HG03097 (cell line): ENCODE measurements around the gene DAW1.
A peak's percentile ranks its signal among the peaks of the same experiment; 100 is the strongest.

Experiments
- ATAC-seq: cut with Tn5 transposase; IDR thresholded peaks from one replicate; pipeline ENCODE4 v1.9.1; 2021; ENCODE audit not compliant: unreplicated experiment, low FRiP score

DAW1 gene

DNA sequence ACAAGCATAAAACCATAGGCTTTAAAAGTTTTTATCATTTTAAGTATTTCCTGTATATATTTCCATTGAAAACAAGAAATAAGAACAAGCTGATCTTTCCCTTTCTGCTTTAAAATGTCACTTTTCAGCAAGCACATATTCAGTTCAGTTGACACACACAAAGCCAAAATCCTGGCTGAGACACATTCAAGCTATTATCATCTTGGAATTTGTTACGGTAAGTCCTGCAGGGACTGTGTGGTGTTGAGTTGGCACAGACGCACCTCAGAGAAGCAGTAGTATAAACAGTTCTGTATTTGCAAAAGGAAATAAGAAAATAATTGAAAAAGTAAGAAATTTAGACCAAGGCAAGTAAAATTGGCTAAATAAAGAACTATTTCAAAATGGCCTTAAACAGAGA, 10.4 kb upstream of the DAW1 start:
- ATAC-seq = no peak

DNA sequence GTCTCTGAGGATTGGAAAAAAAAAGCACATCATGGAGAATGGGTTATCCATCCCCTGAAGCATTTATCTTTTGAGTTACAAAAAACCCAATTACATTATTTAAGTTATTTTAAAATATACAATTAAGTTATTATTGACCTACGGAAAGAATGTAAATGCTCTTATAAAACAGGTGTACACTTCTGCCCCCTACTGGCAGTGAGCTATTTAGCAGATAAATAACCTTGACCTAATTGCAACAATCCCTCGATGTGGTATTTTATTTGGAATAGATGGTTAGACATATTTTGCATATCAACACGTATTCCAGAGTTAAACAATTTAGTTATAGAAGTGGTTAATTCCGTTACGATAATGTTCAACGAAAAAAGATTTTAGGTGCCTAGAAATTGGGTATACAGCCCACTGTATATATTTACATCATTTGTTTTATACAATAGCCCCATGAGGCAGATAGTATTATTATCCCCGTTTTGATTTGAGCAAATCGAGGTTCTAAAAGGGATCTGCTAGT, 9.1 kb upstream of the DAW1 start:
- ATAC-seq = no peak

DNA sequence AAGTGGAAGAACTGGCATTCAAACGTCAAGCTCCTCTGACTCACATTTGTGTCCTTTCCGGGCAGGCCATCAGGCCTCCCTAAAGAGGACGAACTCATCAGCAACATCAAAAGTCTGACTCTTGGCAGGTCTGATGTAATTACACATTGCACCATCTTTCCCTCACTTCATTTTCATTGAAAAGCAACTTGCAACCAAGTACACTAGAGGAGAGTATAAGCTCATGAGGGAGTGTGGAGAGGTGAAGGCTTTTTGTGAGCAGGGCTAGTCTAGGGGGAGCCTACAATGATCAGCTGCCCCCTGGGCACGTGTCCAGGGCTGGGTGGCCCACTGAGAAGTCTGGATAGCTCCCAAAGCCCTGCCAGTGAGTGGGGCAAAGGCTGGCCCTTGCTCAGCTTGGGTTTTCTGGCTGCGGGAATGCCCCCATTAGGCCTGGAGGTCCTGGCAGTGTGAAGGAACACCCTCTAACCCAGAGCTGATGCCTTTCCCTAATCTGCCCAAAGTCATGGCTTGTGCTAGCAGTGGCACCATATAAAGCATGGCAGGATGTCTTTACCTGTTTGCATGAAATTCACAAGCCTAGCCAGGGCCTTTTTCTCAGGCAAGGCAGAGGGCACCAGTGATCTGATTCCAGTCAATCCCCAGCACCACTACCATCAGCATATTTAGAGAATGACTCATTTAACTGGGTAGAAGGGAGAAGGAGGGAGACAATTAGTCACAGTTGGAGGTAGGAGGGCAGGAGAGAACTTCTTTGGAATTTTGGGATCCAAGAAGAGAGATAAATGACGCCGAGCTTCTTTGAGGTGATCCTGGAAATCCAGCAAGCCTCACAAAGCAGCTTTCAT, 8.5 kb upstream of the DAW1 start:
- no peak for ATAC-seq

DNA sequence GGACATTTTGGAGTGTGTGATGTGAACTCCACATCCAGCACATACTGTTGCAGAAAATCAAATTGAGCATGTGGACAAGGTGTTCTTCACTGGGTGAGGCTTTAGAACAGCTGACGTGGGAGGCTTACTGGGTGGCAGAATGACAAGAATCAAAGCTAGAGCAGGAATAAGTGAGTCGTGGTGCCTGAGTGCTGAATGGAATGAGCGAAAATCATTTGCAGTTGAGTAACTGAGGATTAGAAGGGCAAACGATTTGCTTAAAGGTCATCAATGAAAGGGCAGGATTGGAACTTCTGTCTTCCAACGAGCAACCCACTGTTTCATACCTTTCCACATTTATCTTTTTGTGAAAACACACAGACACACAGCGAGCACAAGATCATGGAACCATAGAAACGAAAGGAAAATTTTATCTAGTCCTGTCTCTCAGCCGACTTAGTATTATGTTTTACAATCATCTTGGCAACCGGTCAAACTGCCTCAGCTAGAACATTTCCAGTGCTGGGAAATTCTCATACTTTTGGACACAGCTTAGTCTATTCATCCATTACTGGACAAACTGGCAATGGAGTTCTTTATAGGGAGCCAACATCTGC, 7.2 kb upstream of the DAW1 start:
- ATAC-seq = no peak

DNA sequence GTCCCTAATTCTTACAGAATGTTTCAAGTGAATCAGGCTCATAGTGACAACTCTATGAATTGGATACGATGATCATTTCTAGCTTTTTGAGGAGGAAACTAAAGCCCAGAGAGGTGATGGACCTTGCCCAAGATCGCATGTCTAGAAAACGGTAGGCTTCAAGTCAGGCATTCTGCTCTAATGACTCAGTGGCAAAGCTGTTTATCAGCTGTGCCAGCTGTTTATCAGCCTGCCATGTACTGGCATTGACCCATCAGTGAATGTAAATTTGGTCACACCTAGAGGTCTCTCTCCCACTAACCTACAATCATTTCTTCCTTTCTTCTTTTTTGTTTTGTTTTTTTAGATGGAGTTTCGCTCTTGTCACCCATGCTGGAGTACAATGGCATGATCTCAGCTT, 6.1 kb upstream of the DAW1 start:
- no peak for ATAC-seq

DNA sequence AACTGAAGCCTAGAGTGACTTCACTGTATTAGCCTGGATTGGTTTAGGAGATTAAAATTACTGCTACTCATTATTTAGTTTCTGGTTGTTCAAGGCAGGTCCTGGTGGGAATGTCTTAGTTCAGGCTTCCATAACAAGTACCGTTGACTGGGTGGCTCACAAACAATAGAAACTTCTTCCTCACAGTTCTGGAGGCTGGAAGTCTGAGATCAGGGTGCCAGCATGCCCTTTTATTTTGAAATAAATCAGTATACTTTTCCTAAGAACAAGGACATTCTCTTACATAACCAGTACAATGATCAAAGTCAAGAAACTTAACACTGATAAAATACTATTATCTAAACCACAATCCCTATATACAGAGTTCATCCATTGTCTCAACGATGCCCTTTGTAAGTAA, 4.0 kb upstream of the DAW1 start:
- no peak for ATAC-seq

DNA sequence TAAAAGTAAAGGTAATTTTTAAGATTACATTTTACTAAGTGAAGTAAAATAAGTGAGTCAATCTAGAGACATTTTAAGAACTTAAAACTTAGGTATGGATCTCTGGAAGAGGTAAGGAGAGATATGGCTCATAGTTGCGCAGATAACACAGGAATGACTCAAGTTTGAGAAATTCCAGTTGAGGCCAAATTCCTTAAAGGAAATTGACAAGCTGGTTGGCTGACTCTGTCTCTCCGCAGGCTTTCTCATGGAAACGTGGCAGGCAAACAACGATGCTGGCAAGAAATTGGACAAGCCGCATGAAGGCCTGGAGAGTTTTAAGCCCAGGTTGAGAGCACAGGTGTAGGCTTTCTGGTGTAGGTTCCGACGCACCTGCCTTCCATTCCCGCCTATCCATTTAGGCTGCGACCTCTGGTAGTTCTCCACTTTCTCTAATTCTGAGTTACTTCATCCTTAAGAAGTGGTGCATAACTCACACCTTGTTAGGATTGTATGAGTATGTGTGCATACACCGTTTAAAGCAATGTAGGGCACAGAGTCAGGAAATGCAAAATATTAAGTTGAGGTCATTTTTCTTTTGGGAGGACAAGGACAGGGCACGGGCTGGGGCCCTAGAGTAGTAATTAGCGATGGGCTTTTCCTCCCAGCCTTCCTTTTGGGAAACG, 589 bp upstream of the DAW1 start:
- no peak for ATAC-seq

DNA sequence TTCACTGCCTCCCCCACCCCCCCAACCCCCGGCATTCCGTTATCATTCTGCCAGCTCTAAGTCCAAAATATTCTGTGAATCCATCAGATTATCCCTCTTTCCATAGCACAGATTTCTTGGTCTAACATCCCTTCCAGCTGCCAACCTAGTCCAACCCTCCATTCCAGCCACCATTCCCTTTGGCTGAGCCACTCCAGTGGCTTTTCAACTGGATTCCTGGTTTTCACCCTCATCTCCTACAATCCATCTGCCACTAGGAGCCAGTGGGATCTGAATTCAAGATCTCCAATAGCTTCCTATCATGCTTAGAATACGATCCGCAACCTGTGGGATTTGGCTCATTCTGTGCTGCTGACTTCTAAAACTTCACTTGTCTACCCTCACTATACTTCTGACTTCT, 1.2 kb downstream of the DAW1 start:
- no peak for ATAC-seq

DNA sequence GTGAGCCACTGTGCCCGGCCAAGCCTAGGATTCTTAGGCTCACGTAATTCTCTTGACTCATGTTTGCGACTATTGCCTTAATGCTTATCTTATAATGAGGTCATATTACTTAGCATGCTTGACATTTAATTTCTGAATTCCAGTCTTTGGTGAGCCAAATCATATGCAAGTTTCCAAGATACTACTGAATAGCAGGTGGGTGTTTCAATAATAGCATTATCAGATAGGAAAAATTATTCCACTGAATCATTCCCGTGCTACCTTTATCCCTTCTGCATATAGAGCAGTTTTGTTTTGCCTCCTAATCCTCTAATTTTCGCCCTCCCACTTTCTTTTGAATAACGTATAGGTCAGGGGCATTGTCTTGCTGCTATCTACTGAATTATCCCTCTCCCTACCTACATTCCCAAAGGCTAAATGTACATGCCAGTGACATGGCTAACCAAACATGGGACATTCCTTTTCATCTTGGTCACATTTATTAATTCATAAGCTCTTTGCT, 4.9 kb downstream of the DAW1 start:
- no peak for ATAC-seq

DNA sequence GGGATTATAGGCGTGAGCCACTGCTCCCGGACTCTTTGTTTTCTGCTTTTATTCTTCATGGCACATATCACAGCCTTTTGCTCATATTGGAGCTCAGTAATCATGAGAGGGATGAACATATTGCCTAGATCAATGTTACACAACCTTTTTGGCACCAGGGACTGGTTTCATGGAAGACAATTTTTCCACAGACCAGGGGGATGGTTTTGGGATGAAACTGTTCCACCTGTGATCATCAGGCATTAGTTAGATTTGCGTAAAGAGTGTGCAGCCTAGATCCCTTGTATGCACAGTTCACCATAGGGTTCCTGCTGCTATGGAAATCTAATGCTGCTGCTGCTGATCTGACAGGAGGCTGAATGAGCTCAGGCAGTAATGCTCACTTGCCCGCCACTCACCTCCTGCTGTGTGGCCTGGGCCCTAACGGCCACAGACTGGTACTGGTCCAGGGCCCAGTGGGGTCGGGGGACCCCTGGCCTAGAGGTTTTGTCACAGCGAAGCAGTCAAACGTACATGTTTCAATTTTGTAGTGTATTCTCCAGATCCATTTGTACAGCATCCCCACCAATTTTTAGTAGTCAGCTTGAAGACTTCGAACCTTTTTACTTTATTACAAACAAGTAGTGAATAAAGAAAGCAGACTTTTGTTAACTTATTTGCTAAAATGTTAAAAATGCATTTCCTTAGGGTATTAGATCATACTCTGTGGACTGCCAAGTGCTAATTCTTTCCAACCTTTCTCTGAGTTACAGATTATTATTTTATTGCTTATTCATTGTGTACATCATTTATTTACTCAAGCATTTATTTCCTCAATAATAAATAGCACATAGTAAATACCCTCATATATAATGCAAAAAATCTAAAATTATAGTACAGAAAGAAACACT, 6.2 kb downstream of the DAW1 start:
- no peak for ATAC-seq

DNA sequence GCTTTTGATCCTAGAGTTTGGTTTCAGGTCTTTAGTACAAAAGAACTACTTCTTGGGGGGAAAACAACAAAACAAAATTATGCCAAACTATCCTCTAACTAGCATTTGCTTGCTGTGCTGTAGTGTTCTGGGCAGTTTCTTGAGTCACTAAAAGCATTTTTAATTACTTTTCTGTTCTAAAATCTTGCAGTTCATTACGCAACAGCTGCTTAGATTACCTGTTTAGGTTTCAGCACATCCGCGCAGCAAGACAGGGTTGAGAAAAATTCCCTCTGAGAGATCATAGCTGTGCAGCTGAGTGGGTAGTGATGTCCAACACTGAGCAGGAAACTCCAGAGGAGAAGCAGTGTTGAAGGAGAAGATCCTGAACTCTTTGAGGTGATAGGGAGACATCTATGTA, 9.0 kb downstream of the DAW1 start:
- ATAC-seq = no peak

DNA sequence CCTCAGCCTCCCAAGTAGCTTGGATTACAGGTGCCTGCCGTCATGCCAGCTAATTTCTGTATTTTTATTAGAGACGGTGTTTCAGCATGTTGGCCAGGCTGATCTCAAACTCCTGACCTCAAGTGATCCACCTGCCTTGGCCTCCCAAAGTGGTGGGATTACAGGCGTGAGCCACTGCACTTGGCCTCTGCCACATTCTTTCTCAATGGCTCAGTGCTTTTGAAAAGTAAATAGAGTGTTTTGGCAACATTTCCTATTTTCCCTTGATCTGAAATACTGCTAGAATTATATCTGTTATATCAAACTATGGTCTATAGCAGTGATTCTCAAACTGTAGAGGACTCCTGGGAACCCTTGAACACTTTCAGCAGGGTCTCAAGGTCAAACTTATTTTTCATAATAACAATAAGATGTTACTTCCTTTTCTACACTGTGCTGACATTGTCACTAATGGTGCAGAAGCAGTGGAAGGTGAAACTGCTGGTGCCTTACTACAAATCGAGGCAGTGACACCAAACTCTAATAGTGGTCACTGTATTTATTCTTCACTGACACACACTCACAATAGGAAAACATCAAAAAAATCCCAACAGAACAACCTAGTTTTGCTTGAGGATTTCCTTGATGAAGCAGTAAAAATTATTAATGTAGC, 10.6 kb downstream of the DAW1 start:
- ATAC-seq = no peak

DNA sequence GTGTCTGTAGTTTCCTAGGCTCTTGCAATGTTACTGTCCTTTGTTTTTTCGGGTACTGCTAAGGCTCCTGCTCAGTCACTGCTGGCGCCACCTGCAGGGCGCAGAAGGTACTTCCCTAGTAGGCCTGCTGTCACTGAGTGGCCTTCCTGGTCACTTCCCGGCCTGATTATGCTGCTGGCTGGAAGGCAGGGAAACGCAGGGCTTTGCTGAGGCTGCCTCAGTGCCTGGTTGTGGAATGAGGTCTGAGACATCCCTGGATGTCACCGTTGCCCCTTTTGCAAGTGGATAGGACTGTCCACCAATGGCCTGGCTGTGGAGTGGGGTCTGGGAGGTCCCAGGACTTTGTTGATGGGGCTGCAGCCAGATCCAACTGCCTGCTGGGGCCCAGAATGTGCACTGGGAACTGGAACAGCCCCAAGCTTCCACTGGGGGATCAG, 13.1 kb downstream of the DAW1 start:
- peak; percentile 91 for ATAC-seq

DNA sequence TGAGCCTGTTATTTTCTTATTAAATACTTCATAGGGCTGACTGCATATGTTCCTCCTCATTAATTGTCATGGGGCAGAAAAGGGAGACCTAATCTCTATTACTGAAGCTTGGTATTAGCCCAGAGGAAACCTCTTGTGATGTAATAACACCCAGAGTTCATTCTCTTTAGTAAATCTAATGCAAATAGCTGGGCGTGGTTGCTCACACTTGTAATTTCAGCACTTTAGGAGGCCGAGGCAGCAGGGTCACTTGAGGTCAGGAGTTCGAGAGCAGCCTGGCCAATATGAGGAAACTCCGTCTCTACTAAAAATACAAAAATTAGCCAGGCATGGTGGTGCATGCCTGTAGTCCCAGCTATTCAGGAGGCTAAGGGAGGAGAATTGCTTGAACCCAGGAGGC, 14.7 kb downstream of the DAW1 start:
- ATAC-seq = no peak

DNA sequence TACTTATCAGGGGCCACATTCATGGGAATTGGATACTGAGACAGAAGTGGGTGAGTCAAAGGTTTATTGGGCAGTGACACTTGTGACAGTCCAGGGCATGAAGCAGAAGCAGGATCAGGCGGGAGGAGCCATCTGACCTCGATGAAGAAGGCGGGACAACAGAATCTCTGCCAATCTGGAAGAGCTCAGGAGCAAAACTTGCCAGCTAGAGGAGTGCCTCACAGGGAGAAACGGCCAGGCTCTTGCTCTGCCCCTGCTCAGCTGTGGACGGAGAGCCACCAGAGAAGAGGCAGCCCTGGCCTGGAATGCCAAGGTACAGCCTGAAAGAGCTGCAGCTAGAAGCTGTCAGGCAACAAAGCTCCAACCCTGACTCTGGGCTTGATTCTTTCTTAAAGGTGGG, 16.9 kb downstream of the DAW1 start:
- no peak for ATAC-seq

DNA sequence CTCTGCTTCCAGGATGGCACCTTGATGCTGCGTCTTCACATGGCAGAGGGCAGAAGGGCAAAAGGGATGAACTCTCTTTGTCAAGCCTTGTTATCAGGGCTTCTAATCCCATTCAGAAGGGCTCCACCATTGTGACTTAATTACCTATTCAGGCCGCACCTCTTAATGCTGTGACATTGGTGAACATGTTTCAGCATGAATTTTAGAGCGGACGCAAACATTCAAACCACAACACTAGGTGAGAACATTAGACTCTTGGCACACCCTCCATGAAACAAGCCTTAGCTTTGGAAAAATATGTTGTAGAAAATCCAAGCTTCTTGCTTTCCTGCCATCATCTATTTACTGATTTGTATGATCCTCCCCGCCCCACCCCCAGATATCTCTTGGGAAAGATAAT, 17.9 kb downstream of the DAW1 start:
- no peak for ATAC-seq

DNA sequence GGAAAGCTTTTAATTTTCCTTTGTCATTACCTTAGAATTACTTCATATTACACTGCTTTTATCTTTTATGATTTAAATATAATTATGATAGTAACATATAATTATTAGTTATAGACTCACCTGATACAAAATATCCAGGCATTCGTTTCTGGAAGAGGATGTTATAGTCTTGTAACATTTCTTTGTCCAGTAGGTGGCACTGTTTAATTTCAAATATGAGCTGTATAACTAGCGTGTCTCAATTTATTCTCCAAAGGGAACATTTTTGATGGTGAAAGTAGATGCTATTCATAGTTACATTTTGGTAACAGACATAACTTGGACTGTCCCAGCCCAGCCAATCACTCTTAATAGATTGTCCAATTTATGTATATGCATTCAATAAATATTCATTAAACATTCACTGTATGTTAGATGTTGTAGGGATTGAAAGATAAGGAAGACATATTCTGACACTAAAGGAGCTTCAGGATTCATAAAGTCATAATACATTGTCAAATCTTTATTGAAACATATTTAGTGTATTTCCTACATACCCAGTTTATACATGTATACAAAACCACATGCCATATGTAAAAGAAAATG, 19.2 kb downstream of the DAW1 start:
- no peak for ATAC-seq

DNA sequence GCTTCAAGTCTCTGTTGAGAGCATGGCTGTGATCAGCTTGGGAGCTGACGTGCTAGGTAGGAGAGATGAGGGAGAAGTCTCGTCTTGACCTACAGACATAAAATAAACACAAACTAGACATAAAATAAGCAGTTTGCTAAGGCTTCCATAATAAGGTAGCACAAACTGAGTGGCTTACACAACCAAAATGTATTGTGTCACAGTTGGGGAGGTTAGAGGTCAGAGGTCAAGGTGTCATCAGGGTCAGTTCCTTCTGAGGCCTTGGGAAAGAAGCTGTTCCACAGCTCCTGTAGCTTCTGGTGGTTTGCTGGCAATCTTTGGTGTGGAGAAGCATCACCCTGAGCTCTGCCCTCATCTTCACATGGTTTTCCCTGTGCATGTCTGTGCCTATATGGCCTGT, 20.2 kb downstream of the DAW1 start:
- no peak for ATAC-seq

DNA sequence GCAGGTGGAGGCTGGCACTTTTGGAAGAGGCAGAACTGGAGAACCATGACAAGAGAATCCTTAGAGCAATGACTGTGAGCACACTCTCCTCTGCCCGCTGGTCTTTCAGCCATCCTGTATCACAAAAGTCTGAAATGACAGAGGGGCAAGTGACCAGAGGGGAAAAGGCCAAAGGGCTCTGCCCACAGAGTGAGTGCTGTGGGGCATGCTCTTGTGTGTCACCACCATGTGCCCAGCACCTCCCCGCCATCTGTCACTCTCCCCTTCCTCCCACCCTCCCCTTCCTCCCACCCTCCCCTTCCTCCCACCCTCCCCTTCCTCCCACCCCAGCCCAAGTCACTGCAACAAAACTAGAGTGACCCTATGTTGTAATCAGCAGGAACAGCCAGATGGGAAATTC, 31.9 kb downstream of the DAW1 start:
- ATAC-seq = no peak

DNA sequence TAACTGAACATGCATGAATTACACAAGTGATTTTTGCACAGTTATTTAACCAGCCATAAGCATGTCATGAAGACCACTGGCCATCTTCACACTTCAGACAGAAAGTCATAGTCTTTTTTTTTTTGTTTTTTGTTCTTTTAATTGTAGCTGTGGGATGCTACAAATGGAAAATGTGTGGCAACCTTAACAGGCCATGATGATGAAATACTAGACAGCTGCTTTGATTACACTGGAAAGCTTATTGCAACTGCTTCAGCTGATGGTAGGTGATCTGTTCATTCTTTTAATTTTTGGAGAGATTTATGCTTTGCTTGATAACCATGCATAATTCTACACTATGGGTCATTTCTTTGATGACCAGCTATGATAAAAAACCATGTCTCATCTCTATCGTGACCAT, 35.6 kb downstream of the DAW1 start:
- ATAC-seq = no peak
